ENCODE results near the gene FUNDC1. TPM values are rescaled to one million over a fixed set of nuclear protein-coding genes. Genes with fewer than 3 reads are reported as not detected.

Gene FUNDC1
- total and polyA plus RNA-seq, 2 of the 4 experiments (the other 2 are of a cell fraction), result 8.6 to 13.1 TPM

DNA sequence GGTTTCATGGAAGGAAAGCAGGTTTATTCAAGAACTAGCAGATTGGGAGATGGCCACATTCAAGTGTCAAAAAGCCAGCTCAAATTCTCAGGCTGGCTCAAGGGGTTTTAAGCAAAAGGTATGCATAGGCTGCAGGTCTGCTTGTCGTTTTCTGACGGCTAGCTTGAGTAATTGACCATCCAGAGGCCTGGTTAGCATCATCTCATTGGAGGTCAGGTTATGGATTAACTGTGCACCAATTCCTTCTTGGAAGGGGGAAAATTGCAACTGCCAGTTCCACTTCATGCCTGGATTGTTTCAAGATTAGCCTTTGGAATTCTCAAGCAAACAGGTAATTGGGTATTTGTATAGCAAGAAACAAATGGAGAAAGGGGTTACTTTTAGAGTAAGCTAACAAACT is 62.1 kb downstream of the FUNDC1 start:
- Histone ChIP-seq H2BK120ac (ENCODE audit: low read depth, low read length) (no peak overlapping the region), H3K27ac (ENCODE audit: insufficient read depth, low read length) (no peak overlapping the region), H3K4me2 (ENCODE audit: low read depth, low read length) (no peak overlapping the region), H3K18ac (ENCODE audit: low read depth, low read length) (no peak overlapping the region), H3K79me1 (ENCODE audit: low read depth in 1 of 2, low read length in 2 of 2) (no peaks in the 10 kb centered on the region), H3K23ac (ENCODE audit: low read depth, low read length) (no peak overlapping the region), H3K9me1 (ENCODE audit: insufficient read depth, low read length) (no peaks in the 10 kb centered on the region), H2BK15ac (ENCODE audit: low read depth, low read length) (no peak overlapping the region), H3K56ac (ENCODE audit: extremely low read depth, insufficient read depth, low read length) (no peak overlapping the region), H2BK5ac (ENCODE audit: low read depth, low read length, poor library complexity, severe bottlenecking) (no peak overlapping the region), H3K9me3 (ENCODE audit: control insufficient read depth, insufficient read depth, low read length) (no peaks in the 10 kb centered on the region), H2AK9ac (replicated peaks; ENCODE audit: low read depth, low read length, poor library complexity) (no peak overlapping the region), H3K27me3 (ENCODE audit: control insufficient read depth, insufficient read depth, low read length) (peaks cover 5% of the 10 kb centered on the region), H3K4ac (ENCODE audit: low read depth, low read length) (no peak overlapping the region), H2AK5ac (ENCODE audit: low read depth, low read length) (no peak overlapping the region), H4K91ac (ENCODE audit: insufficient read depth, low read depth, low read length) (no peak overlapping the region), H4K8ac (ENCODE audit: low read depth in 2 of 2, low read length in 2 of 2) (no peak overlapping the region), H3K9ac (ENCODE audit: low read depth, low read length) (no peak overlapping the region), H3K4me1 (ENCODE audit: control insufficient read depth, insufficient read depth, low read length) (no peaks in the 10 kb centered on the region), H2AFZ (replicated peaks; ENCODE audit: low read length, poor library complexity) (no peak overlapping the region), H3K14ac (replicated peaks; ENCODE audit: low read depth, low read length) (no peak overlapping the region), H2BK20ac (ENCODE audit: low read depth, low read length) (no peak overlapping the region), H4K20me1 (ENCODE audit: insufficient read depth, low read length) (no peaks in the 10 kb centered on the region), H4K5ac (ENCODE audit: low read depth, low read length) (no peak overlapping the region), H3K4me3 (ENCODE audit: insufficient read depth, low read depth, low read length) (no peak overlapping the region), H3K36me3 (ENCODE audit: control insufficient read depth, insufficient read depth, low read length) (no peaks in the 10 kb centered on the region)
- intact Hi-C loops (cut with micrococcal nuclease), result no loop called here
- TF ChIP-seq NFE2L2 (IDR thresholded peaks at IDR 0.05; ENCODE audit: low read depth, low read length), result no peak
- no peak for TF ChIP-seq POLR2A (IDR thresholded peaks at IDR 0.05; ENCODE audit: low read depth, low read length)
- no peak for TF ChIP-seq RCOR1 (IDR thresholded peaks at IDR 0.05; ENCODE audit: insufficient replicate concordance, low read length)
- TF ChIP-seq MXI1 (IDR thresholded peaks at IDR 0.05; ENCODE audit: borderline replicate concordance, low read depth, low read length), result no peak
- no peak for TF ChIP-seq RAD21 (IDR thresholded peaks at IDR 0.05; ENCODE audit: low read length)
- in situ Hi-C loops (cut with MboI; ENCODE audit: low sequenced_read_pairs), result no loop called here
- ATAC-seq (ENCODE audit: low read depth) (no peak), DNase-seq (no peak)
- dilution Hi-C loops (cut with HindIII; ENCODE audit: low sequenced_read_pairs, unreplicated experiment), result no loop called here
- POLR2A ChIA-PET (ENCODE audit: unreplicated experiment), result interaction anchor here (0.5 kb wide), 1 partner anchor 298 kb away, joined by 3 read pairs; no protein-coding TSS in a partner anchor
- 40% methylated on average over 1 of the region's 2 CpGs; no CpG with 5 or more reads in 1 of the 2 experiments for WGBS, 2 experiments (ENCODE audit: extremely low coverage in 2 of 2, insufficient read length in 1 of 2)
- no TSS peak for BruUV-seq (replicated peaks)
- CTCF ChIA-PET, result no interaction called here
